ENCODE data around the gene DVL1.

DVL1 gene

DNA sequence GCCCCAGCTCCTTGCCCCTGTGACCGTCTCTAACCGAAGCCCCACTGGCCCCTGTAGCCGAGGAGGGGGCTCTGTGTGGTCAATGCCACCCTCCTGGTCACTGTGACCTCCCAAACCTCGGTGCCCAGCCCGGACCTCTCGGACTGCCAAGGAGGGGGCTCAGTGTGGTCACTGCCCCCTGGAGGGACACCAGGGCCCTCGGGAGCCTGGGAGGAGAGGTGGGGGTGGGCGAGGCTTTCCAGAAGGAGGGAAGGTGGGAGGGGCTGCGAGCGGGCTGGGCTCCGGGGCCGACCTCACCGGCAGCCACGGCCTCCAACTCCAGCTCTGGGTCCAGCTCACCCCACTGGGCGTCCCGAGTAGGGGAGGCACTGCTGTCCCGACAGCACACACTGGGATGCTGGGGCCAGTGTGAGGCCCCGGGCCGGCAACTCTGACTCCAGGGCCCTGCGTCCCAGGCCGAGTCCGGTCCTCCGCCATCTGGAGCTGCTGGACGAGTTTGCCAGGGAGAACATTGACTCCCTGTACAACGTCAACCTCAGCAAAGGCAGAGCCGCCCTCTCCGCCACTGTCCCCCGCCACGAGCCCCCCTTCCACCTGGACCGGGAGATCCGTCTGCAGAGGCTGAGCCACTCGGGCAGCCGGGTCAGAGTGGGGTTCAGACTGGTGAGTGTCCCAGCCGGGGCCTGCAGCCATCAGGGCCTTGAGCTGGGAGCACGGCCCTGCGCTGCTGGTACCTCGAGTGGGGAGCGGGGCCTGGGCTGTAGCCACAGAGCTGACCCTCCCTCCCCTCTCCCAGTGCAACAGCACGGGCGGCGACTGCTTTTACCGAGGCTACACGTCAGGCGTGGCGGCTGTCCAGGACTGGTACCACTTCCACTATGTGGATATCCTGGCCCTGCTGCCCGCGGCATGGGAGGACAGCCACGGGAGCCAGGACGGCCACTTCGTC, 62.6 kb downstream of the DVL1 start:
- Histone ChIP-seq H3K4me3 (ENCODE audit: low read depth in 1 of 2, low read length in 2 of 2) (no peak overlapping the region), H3K27me3 (ENCODE audit: control insufficient read depth in 1 of 2, insufficient read depth in 2 of 2, low read length in 2 of 2) (peaks cover 0 to 32% of the 10 kb centered on the region in 2 donors), H3K4me1 (ENCODE audit: insufficient read depth, low read length) (no peaks in the 10 kb centered on the region), H3K9ac (ENCODE audit: low read length) (no peak overlapping the region), H3K36me3 (ENCODE audit: insufficient read depth, low read length) (no peaks in the 10 kb centered on the region), H3K27ac (ENCODE audit: low read depth, low read length) (no peak overlapping the region), H3K9me3 (ENCODE audit: low read length) (no peaks in the 10 kb centered on the region)

DNA sequence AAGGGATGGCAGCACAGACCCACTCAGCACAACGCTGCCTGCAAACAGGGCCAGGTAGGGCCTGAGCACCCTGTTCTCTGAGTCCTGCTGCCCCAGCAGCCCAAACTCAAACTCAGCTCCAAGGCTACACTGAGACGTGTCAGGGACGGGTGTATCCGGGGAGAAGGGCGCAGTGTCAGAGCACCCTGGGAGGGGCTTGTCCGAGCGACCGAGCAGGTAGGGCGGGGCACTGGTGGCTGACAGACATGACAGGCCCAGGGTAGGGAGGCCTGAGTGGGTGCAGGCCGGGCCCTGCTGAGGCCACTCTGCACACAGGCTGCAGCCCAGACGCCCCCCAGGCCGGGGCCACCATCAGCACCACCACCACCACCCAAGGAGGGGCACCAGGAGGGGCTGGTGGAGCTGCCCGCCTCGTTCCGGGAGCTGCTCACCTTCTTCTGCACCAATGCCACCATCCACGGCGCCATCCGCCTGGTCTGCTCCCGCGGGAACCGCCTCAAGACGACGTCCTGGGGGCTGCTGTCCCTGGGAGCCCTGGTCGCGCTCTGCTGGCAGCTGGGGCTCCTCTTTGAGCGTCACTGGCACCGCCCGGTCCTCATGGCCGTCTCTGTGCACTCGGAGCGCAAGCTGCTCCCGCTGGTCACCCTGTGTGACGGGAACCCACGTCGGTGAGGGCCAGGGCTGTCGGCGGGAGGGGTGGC, 63.5 kb downstream of the DVL1 start:
- Histone ChIP-seq H3K4me3 (ENCODE audit: low read depth in 1 of 2, low read length in 2 of 2) (no peak overlapping the region), H3K9ac (ENCODE audit: low read length) (no peak overlapping the region), H3K9me3 (ENCODE audit: low read length) (no peaks in the 10 kb centered on the region), H3K27me3 (ENCODE audit: control insufficient read depth in 1 of 2, insufficient read depth in 2 of 2, low read length in 2 of 2) (peaks cover 0 to 32% of the 10 kb centered on the region in 2 donors), H3K4me1 (ENCODE audit: insufficient read depth, low read length) (no peaks in the 10 kb centered on the region), H3K27ac (ENCODE audit: low read depth, low read length) (no peak overlapping the region), H3K36me3 (ENCODE audit: insufficient read depth, low read length) (no peaks in the 10 kb centered on the region)

Measured in muscle layer of colon (tissue), 2 donors.